ENCODE measurements around the gene RTKN2.

Gene RTKN2

GRCh38 chr10:62157601-62158000 is 111.0 kb downstream of the RTKN2 start:
- WGBS (ENCODE audit: insufficient coverage, insufficient read length), result 100% methylated on average over 2 of the region's 3 CpGs
- no peaks in the 10 kb centered on the region for H3K4me1 ChIP-seq (ENCODE audit: control insufficient read depth, insufficient read depth, low read length)
- no peak for DNase-seq (ENCODE audit: low read depth, low spot score)
- H3K9me3 ChIP-seq (ENCODE audit: control insufficient read depth, insufficient read depth, low read length), result no peaks in the 10 kb centered on the region
- no peaks in the 10 kb centered on the region for H3K36me3 ChIP-seq (ENCODE audit: control insufficient read depth, insufficient read depth, low read length)
- H3K4me3 ChIP-seq (ENCODE audit: low read length), result no peak overlapping the region
- no peaks in the 10 kb centered on the region for H3K27me3 ChIP-seq (ENCODE audit: control insufficient read depth, insufficient read depth, low read length)
- H3K27ac ChIP-seq (ENCODE audit: low read length), result no peak overlapping the region

- DNase-seq (ENCODE audit: low read depth, low spot score), result no peak
- no peak overlapping the region for H3K4me3 ChIP-seq (ENCODE audit: low read length)
- no peaks in the 10 kb centered on the region for H3K27me3 ChIP-seq (ENCODE audit: control insufficient read depth, insufficient read depth, low read length)
- no peaks in the 10 kb centered on the region for H3K9me3 ChIP-seq (ENCODE audit: control insufficient read depth, insufficient read depth, low read length)
- H3K27ac ChIP-seq (ENCODE audit: low read length), result no peak overlapping the region
- no CpG with 5 or more reads among the region's 7 CpGs for WGBS (ENCODE audit: insufficient coverage, insufficient read length)
- no peaks in the 10 kb centered on the region for H3K36me3 ChIP-seq (ENCODE audit: control insufficient read depth, insufficient read depth, low read length)
- no peaks in the 10 kb centered on the region for H3K4me1 ChIP-seq (ENCODE audit: control insufficient read depth, insufficient read depth, low read length)
Observed at GRCh38 chr10:62155054-62155680, 113.5 kb downstream of the RTKN2 start.

- Histone ChIP-seq H3K4me3 (ENCODE audit: low read length) (no peak overlapping the region), H3K9me3 (ENCODE audit: control insufficient read depth, insufficient read depth, low read length) (no peaks in the 10 kb centered on the region), H3K4me1 (ENCODE audit: control insufficient read depth, insufficient read depth, low read length) (no peaks in the 10 kb centered on the region), H3K27ac (ENCODE audit: low read length) (no peak overlapping the region), H3K36me3 (ENCODE audit: control insufficient read depth, insufficient read depth, low read length) (no peaks in the 10 kb centered on the region), H3K27me3 (ENCODE audit: control insufficient read depth, insufficient read depth, low read length) (no peaks in the 10 kb centered on the region)
- no peak for DNase-seq (ENCODE audit: low read depth, low spot score)
- WGBS (ENCODE audit: insufficient coverage, insufficient read length), result no CpG with 5 or more reads among the region's 2 CpGs
Observed at GRCh38 chr10:62154231-62154630, 114.4 kb downstream of the RTKN2 start.

- Histone ChIP-seq H3K9me3 (ENCODE audit: control insufficient read depth, insufficient read depth, low read length) (no peaks in the 10 kb centered on the region), H3K27me3 (ENCODE audit: control insufficient read depth, insufficient read depth, low read length) (no peaks in the 10 kb centered on the region), H3K4me1 (ENCODE audit: control insufficient read depth, insufficient read depth, low read length) (no peaks in the 10 kb centered on the region), H3K36me3 (ENCODE audit: control insufficient read depth, insufficient read depth, low read length) (no peaks in the 10 kb centered on the region), H3K27ac (ENCODE audit: low read length) (no peak overlapping the region), H3K4me3 (ENCODE audit: low read length) (no peak overlapping the region)
- DNase-seq (ENCODE audit: low read depth, low spot score), result no peak
- WGBS (ENCODE audit: insufficient coverage, insufficient read length), result no CpG with 5 or more reads among the region's 1 CpG
Observed at GRCh38 chr10:62153191-62153590, 115.5 kb downstream of the RTKN2 start.

GRCh38 chr10:62149621-62150020 is 119.0 kb downstream of the RTKN2 start:
- Histone ChIP-seq H3K4me1 (ENCODE audit: control insufficient read depth, insufficient read depth, low read length) (no peaks in the 10 kb centered on the region), H3K27ac (ENCODE audit: low read length) (no peak overlapping the region), H3K27me3 (ENCODE audit: control insufficient read depth, insufficient read depth, low read length) (no peaks in the 10 kb centered on the region), H3K9me3 (ENCODE audit: control insufficient read depth, insufficient read depth, low read length) (no peaks in the 10 kb centered on the region), H3K4me3 (ENCODE audit: low read length) (no peak overlapping the region), H3K36me3 (ENCODE audit: control insufficient read depth, insufficient read depth, low read length) (no peaks in the 10 kb centered on the region)
- DNase-seq (ENCODE audit: low read depth, low spot score), result no peak

- Histone ChIP-seq H3K36me3 (ENCODE audit: control insufficient read depth, insufficient read depth, low read length) (no peaks in the 10 kb centered on the region), H3K27me3 (ENCODE audit: control insufficient read depth, insufficient read depth, low read length) (no peaks in the 10 kb centered on the region), H3K4me1 (ENCODE audit: control insufficient read depth, insufficient read depth, low read length) (no peaks in the 10 kb centered on the region), H3K4me3 (ENCODE audit: low read length) (no peak overlapping the region), H3K27ac (ENCODE audit: low read length) (no peak overlapping the region), H3K9me3 (ENCODE audit: control insufficient read depth, insufficient read depth, low read length) (no peaks in the 10 kb centered on the region)
- no CpG with 5 or more reads among the region's 3 CpGs for WGBS (ENCODE audit: insufficient coverage, insufficient read length)
- no peak for DNase-seq (ENCODE audit: low read depth, low spot score)
Observed at GRCh38 chr10:62148155-62148554, 120.5 kb downstream of the RTKN2 start.

- WGBS (ENCODE audit: insufficient coverage, insufficient read length), result no CpG with 5 or more reads among the region's 4 CpGs
- H3K36me3 ChIP-seq (ENCODE audit: control insufficient read depth, insufficient read depth, low read length), result no peaks in the 10 kb centered on the region
- H3K4me3 ChIP-seq (ENCODE audit: low read length), result no peak overlapping the region
- no peaks in the 10 kb centered on the region for H3K27me3 ChIP-seq (ENCODE audit: control insufficient read depth, insufficient read depth, low read length)
- DNase-seq (ENCODE audit: low read depth, low spot score), result no peak
- no peaks in the 10 kb centered on the region for H3K9me3 ChIP-seq (ENCODE audit: control insufficient read depth, insufficient read depth, low read length)
- no peak overlapping the region for H3K27ac ChIP-seq (ENCODE audit: low read length)
- H3K4me1 ChIP-seq (ENCODE audit: control insufficient read depth, insufficient read depth, low read length), result no peaks in the 10 kb centered on the region
Observed at GRCh38 chr10:62147425-62147824, 121.2 kb downstream of the RTKN2 start.

GRCh38 chr10:62136931-62137330 is 131.7 kb downstream of the RTKN2 start:
- H3K27me3 ChIP-seq (ENCODE audit: control insufficient read depth, insufficient read depth, low read length), result no peaks in the 10 kb centered on the region
- WGBS (ENCODE audit: insufficient coverage, insufficient read length), result no CpG with 5 or more reads among the region's 3 CpGs
- no peak overlapping the region for H3K27ac ChIP-seq (ENCODE audit: low read length)
- H3K4me1 ChIP-seq (ENCODE audit: control insufficient read depth, insufficient read depth, low read length), result no peaks in the 10 kb centered on the region
- H3K4me3 ChIP-seq (ENCODE audit: low read length), result no peak overlapping the region
- H3K36me3 ChIP-seq (ENCODE audit: control insufficient read depth, insufficient read depth, low read length), result no peaks in the 10 kb centered on the region
- H3K9me3 ChIP-seq (ENCODE audit: control insufficient read depth, insufficient read depth, low read length), result no peaks in the 10 kb centered on the region
- no peak for DNase-seq (ENCODE audit: low read depth, low spot score)

GRCh38 chr10:62133618-62134017 is 135.0 kb downstream of the RTKN2 start:
- no peak overlapping the region for H3K4me3 ChIP-seq (ENCODE audit: low read length)
- no peak overlapping the region for H3K27ac ChIP-seq (ENCODE audit: low read length)
- H3K9me3 ChIP-seq (ENCODE audit: control insufficient read depth, insufficient read depth, low read length), result no peaks in the 10 kb centered on the region
- H3K36me3 ChIP-seq (ENCODE audit: control insufficient read depth, insufficient read depth, low read length), result no peaks in the 10 kb centered on the region
- no peak for DNase-seq (ENCODE audit: low read depth, low spot score)
- no peaks in the 10 kb centered on the region for H3K4me1 ChIP-seq (ENCODE audit: control insufficient read depth, insufficient read depth, low read length)
- H3K27me3 ChIP-seq (ENCODE audit: control insufficient read depth, insufficient read depth, low read length), result no peaks in the 10 kb centered on the region
